Activated gamma-delta T cell treated with anti-CD3 and anti-CD28 coated beads, Interleukin-2, amount 50 U/mL, for 16 hours (primary cell): ENCODE measurements around the gene NOX3.
"Not testable (repeated sequence)": the region's sequence is repeated elsewhere in the genome, so short reads cannot be mapped to it uniquely, and the experiment has no call there.

ENCODE experiments used
- DNase-seq: peaks from one replicate; pipeline ENCODE4 v3.0.0-alpha.2; 2020; ENCODE audit warnings: low read depth

Gene NOX3

DNA sequence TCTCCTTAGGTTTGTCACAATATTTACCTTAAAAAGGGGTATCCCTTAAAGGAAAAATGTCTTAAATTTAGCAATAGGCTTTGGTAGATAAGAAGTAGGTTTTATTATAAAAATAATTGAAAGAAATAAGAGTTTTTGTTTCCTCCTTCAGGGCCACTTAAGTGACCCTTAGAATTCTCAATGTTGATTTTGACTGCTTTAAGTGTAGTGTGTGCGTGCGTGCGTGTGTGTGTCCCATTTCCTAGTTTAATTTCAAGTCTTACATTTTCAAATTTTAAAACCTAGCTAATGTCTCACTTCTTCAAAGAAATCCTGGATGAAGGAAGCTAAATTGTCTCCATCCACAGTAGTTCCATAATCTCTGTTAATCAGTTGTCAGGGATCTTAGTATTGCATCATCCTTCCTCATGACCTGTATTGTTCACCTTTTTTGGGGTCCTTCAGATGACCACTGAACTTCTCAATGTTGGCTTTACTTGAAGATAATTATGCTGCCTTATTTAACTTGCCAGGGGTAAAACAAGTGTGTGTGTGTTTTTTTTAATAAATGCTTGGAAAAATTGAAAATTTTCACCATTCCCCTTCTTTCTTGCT is 90.7 kb downstream of the NOX3 start:
- DNase-seq = no peak

DNA sequence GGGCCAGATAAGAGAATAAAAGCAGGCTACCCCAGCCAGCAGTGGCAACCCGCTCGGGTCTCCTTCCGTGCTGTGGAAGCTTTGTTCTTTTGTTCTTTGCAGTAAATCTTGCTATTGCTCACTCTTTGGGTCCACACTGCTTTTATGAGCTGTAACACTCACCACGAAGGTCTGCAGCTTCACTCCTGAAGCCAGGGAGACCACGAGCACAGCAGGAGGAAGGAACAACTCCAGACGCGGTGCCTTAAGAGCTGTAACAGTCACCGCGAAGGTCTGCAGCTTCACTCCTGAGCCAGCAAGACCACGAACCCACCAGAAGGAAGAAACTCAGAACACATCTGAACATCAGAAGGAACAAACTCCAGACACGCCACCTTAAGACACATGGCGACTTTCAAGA is 91.6 kb downstream of the NOX3 start:
- DNase-seq = not testable (repeated sequence)

DNA sequence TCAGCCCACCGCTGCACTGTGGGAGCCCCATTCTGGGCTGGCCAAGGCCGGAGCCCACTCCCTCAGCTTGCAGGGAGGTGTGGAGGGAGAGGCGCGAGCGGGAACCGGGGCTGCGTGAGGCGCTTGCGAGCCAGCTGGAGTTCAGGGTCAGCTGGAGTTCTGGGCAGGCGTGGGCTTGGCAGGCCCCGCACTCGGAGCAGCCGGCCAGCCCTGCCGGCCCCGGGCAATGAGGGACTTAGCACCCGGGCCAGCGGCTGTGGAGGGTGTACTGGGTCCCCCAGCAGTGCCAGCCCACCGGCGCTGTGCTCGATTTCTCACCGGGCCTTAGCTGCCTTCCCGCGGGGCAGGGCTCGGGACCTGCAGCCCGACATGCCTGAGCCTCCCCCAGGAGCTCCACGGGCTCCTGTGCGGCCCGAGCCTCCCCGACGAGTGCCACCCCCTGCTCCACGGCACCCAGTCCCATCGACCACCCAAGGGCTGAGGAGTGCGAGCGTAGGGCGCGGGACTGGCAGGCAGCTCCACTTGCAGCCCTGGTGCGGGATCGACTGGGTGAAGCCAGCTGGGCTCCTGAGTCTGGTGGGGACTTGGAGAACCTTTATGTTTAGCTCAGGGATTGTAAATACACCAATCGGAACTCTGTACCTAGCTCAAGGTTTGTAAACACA is 92.5 kb downstream of the NOX3 start:
- not testable (repeated sequence) for DNase-seq

DNA sequence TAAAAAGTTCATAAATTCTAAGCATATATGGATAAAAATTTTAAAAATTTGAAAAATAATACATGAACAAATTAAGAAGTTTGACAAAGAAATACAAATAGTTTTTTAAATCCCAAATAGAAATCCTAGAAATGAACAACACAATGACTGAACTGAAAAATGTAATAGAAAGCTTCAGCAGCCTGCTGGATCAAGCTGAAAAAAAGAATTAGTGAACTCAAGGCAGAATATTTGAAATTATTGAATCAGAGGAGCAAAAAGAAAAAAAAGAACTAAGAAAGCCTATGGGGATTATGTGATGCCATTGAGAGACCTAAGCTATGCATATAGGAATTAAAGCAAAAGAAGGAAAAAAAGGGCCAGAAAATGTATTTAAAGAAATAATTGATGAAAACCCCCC is 101.5 kb downstream of the NOX3 start:
- no peak for DNase-seq

DNA sequence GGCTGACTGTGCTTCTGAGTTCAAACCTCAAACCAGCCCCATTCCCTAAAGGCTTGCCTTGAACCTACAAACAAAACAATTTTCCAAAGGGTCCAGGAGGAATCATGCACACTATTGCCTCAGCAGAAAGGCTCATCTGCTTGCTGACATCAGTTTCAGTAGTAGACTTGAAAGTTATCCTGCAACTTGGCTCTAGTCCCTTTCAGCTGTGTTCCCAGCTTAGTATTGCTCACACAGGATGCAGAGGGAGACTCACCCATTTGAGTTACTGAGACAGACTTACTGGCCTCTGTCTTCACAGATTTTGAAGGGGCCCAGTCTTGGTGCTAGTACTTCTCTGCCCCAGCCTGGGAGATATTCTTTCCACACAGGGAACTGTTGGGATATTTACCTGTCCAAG is 102.8 kb downstream of the NOX3 start:
- DNase-seq = no peak

DNA sequence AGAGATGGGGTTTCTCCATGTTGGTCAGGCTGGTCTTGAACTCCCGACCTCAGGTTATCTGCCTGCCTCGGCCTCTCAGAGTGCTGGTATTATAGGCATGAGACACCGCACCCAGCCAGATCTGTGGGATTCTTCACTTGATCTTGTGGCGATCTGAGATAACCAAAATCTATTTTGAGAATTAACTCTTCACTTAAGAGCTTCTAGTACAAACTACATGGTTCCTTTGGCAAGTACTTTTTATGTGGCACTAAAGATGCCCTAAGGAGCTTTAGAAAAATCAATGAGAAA is 103.6 kb downstream of the NOX3 start:
- no peak for DNase-seq

DNA sequence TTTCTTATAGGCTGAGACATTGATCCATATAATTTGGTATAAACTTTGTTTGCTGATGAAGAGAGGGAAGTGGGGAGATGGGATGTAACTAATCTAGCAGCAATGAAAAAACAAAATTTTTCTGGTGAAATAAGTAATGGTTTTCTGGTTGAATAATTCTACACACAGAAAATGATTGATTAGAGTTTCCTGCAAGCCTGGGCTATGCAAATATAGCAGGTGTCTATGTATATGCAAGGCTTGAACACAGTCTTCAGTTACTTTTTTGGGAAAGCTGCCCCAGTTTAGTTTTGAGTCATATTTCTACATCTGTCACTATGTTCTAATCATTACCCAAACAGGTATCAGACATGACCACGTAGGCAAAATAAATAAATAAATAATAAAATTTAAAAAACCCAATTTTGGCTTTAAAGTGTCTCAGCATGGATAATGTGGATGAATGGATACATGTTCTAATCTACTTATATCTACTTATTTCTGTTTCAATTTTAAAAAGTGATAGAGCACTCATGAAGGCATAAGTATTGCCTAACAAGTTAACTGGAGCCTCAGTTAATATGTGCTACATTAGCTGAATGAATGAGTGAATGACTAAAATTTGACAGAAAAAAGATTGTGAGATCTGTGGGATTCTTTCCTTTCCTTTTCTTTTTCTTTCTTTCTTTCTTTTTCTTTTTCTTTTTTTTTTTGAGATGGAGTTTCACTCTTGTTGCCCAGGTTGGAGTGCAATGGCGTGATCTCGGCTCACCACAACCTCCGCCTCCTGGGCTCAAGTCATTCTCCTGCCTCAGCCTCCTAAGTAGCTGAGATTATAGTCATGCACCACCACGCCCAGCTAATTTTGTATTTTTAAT is 104.1 kb downstream of the NOX3 start:
- no peak for DNase-seq

DNA sequence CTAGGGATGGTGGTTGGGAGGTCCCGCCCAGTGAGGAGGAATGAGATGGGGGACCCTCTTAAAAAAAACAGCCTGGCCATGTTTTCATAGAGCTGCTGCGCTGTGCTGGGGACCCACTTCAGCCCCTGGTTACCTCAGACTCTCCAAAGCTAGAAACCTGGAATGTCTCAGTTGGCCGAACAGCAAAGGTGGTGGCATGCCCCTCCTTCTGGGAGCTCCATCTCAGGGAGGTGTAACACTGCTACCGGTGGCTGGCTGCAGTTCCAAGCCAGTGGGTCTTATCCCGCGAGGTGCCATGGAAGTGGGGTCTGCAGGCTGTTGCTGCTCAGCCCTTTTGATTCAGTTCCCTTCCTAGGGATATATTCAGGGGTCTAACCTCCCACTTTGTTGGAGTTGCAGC is 105.7 kb downstream of the NOX3 start:
- DNase-seq = no peak

DNA sequence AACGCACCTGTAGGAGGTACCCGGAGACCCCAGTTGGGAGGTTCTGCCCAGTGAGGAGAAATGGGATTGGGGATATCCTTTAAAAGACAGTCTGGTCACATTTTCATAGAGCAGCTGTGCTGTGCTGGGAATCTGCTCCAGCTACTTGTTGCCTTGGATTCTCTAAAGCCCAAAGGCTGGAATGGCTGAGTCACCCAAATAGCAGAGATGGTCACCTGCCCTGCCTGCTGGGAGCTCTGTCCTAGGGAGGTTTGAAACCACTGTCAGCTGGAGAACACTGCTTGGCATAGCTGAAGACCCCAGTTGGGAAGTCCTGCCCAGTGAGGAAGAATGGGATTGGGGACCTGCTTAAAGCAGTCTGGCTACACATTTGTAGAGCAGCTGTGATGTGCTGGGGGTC is 106.5 kb downstream of the NOX3 start:
- no peak for DNase-seq

DNA sequence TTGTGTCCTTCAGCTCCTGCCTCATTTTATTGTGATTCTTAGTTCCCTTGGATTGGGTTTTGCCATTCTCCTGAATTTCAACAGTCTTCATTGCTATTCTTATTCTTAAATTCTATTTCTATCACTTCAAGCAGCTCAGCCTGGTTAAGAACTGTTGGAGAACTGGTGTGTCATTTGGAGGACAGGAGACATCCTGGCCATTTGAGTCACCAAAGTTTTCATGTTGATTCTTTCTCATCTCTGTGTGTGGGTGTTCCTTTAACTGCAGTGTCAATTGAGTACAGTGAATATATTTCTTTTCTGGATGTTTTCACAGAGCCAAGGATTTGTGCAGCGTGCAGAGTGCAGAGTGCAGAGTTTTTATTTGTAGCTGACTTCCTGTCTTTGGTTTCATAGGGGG is 107.8 kb downstream of the NOX3 start:
- no peak for DNase-seq

DNA sequence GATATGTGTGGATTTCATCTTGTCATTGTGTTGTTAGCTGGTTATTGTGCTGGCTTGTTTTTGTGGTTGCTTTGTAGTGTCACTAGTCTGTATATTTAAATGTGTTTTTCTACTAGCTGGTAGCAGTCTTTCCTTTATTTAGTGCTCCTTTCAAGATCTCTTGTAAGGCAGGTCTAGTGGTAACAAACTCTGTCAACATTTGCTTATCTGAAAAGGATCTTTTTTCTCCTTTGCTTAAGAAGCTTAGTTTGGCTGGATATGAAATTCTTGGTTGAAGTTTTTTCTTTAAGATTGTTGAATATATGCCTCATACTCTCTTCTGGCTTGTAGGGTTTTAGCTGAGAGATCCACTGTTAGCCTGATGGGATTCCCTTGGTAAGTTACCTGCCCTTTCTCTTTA is 108.7 kb downstream of the NOX3 start:
- DNase-seq = no peak
